Trophoblast cell (in vitro differentiated cells and primary cell): ENCODE data around the gene JAZF1.

Experiments
- DNase-seq, 2 donors: peaks; one replicate each; pipeline ENCODE4 v3.0.0-alpha.2; 2016
- H2AFZ ChIP-seq: 2 replicates; pipeline ENCODE4 v1.6.1; 2013; ENCODE audit warnings: low read length, moderate library complexity, mild to moderate bottlenecking; ENCODE audit not compliant: insufficient read depth, poor library complexity
- H2AK5ac ChIP-seq: 2 replicates; pipeline ENCODE4 v1.6.1; 2013; ENCODE audit warnings: mild to moderate bottlenecking, low read length
- H2BK120ac ChIP-seq: 2 replicates; pipeline ENCODE4 v1.6.1; 2013; ENCODE audit warnings: low read length, mild to moderate bottlenecking, moderate library complexity; ENCODE audit not compliant: insufficient read depth, poor library complexity
- H2BK12ac ChIP-seq: 2 replicates; pipeline ENCODE4 v1.6.1; 2013; ENCODE audit warnings: mild to moderate bottlenecking, low read length, moderate library complexity
- H2BK5ac ChIP-seq: 2 replicates; pipeline ENCODE4 v1.6.1; 2013; ENCODE audit warnings: low read length, low read depth, moderate library complexity, mild to moderate bottlenecking; ENCODE audit not compliant: poor library complexity
- H3K14ac ChIP-seq: 2 replicates; pipeline ENCODE4 v1.6.1; 2013; ENCODE audit warnings: mild to moderate bottlenecking, low read length
- H3K18ac ChIP-seq: 2 replicates; pipeline ENCODE4 v1.6.1; 2013; ENCODE audit warnings: mild to moderate bottlenecking, low read length
- H3K23ac ChIP-seq: 2 replicates; pipeline ENCODE4 v1.6.1; 2013; ENCODE audit warnings: low read length
- H3K27ac ChIP-seq: 2 replicates; pipeline ENCODE4 v1.5.1; 2013; ENCODE audit warnings: low read depth, mild to moderate bottlenecking, inconsistent platforms, low read length, moderate library complexity
- H3K27me3 ChIP-seq: 2 replicates; pipeline ENCODE4 v1.6.1; 2013; ENCODE audit warnings: inconsistent platforms, mild to moderate bottlenecking, low read length, moderate library complexity; ENCODE audit not compliant: insufficient read depth
- H3K36me3 ChIP-seq, 2 experiments: 1 replicate in 1 of 2; 2 replicates in 1 of 2; pipeline ENCODE4 v1.6.1; 2013; ENCODE audit warnings: low read length in 2 of 2, mild to moderate bottlenecking in 2 of 2, moderate library complexity in 1 of 2; ENCODE audit not compliant: insufficient read depth in 2 of 2, control insufficient read depth in 1 of 2
- H3K4ac ChIP-seq: 2 replicates; pipeline ENCODE4 v1.6.1; 2013; ENCODE audit warnings: low read depth, mild to moderate bottlenecking, low read length, moderate library complexity
- H3K4me1 ChIP-seq, 2 experiments: 1 replicate in 1 of 2; 2 replicates in 1 of 2; pipeline ENCODE4 v1.6.1; 2013; ENCODE audit warnings: low read length in 2 of 2, mild to moderate bottlenecking in 2 of 2, moderate library complexity in 1 of 2; ENCODE audit not compliant: insufficient read depth in 2 of 2, control insufficient read depth in 1 of 2
- H3K4me2 ChIP-seq: 2 replicates; pipeline ENCODE4 v1.6.1; 2013; ENCODE audit warnings: inconsistent platforms, mild to moderate bottlenecking, low read length, moderate library complexity
- H3K4me3 ChIP-seq: 2 replicates; pipeline ENCODE4 v1.5.1; 2013; ENCODE audit warnings: mild to moderate bottlenecking, low read depth, low read length, inconsistent platforms
- H3K79me1 ChIP-seq: one replicate; pipeline ENCODE4 v1.6.1; 2013; ENCODE audit warnings: low read length
- H3K79me2 ChIP-seq: 2 replicates; pipeline ENCODE4 v1.6.1; 2013; ENCODE audit warnings: low read length, mild to moderate bottlenecking; ENCODE audit not compliant: control insufficient read depth, insufficient read depth, poor library complexity
- H3K9ac ChIP-seq: 2 replicates; pipeline ENCODE4 v1.6.1; 2013; ENCODE audit warnings: mild to moderate bottlenecking, low read length
- H3K9me3 ChIP-seq: 2 replicates; pipeline ENCODE4 v1.6.1; 2013; ENCODE audit warnings: low read depth, mild to moderate bottlenecking, control low read depth, inconsistent platforms, low read length; ENCODE audit not compliant: insufficient read depth
- H4K12ac ChIP-seq: 2 replicates; pipeline ENCODE4 v1.6.1; 2013; ENCODE audit warnings: low read depth, mild to moderate bottlenecking, low read length, moderate library complexity
- H4K8ac ChIP-seq: 2 replicates; pipeline ENCODE4 v1.6.1; 2013; ENCODE audit warnings: low read depth, mild to moderate bottlenecking, low read length, moderate library complexity
- H4K91ac ChIP-seq: one replicate; pipeline ENCODE4 v1.6.1; 2013; ENCODE audit warnings: low read depth, mild to moderate bottlenecking, low read length, moderate library complexity
- WGBS: extraction: QIAGEN DNeasy Blood & Tissue Kit; methylation state at CpG from one replicate; pipeline ENCODE4 v1.1.7; 2013; ENCODE audit warnings: missing lambda C conversion rate; ENCODE audit not compliant: insufficient read length, insufficient coverage; ENCODE audit errors: extremely low coverage; 5-methylcytosine and 5-hydroxymethylcytosine counted together

JAZF1 gene

GRCh38 chr7:27906385-27907091, 274.1 kb downstream of the JAZF1 start:
- Histone ChIP-seq H3K9ac (no peak overlapping the region), H4K91ac (no peak overlapping the region), H3K9me3 (no peaks in the 10 kb centered on the region), H3K4ac (no peak overlapping the region), H2AFZ (no peak overlapping the region), H3K14ac (no peak overlapping the region), H3K79me2 (no peaks in the 10 kb centered on the region), H3K27ac (no peak overlapping the region), H3K4me2 (no peak overlapping the region), H3K4me1 (peaks cover 2 to 3% of the 10 kb centered on the region in 2 experiments), H3K18ac (no peak overlapping the region), H2BK5ac (no peak overlapping the region), H2AK5ac (no peak overlapping the region), H3K79me1 (no peaks in the 10 kb centered on the region), H2BK120ac (no peak overlapping the region), H3K27me3 (no peaks in the 10 kb centered on the region), H3K4me3 (no peak overlapping the region), H4K12ac (no peak overlapping the region), H3K23ac (no peak overlapping the region), H4K8ac (no peak overlapping the region), H2BK12ac (no peak overlapping the region), H3K36me3 (no peaks in the 10 kb centered on the region)
- DNase-seq = no peak
- no CpG with 5 or more reads among the region's 4 CpGs for WGBS

GRCh38 chr7:27905951-27906350, 274.6 kb downstream of the JAZF1 start:
- H3K79me2 ChIP-seq = no peaks in the 10 kb centered on the region
- no peaks in the 10 kb centered on the region for H3K36me3 ChIP-seq
- no peak overlapping the region for H2BK12ac ChIP-seq
- H2AK5ac ChIP-seq = no peak overlapping the region
- H2AFZ ChIP-seq = no peak overlapping the region
- H3K9me3 ChIP-seq = no peaks in the 10 kb centered on the region
- no peak overlapping the region for H3K18ac ChIP-seq
- peak overlapping the region; percentile 12 for H4K12ac ChIP-seq
- no peak overlapping the region for H3K23ac ChIP-seq
- no peak overlapping the region for H3K4me3 ChIP-seq
- peaks cover 2 to 3% of the 10 kb centered on the region in 2 experiments for H3K4me1 ChIP-seq
- no peak overlapping the region for H3K27ac ChIP-seq
- H3K27me3 ChIP-seq = no peaks in the 10 kb centered on the region
- DNase-seq = no peak
- H2BK120ac ChIP-seq = no peak overlapping the region
- H3K79me1 ChIP-seq = no peaks in the 10 kb centered on the region
- H3K4me2 ChIP-seq = no peak overlapping the region
- H2BK5ac ChIP-seq = no peak overlapping the region
- no peak overlapping the region for H4K91ac ChIP-seq
- WGBS = no CpG with 5 or more reads among the region's 4 CpGs
- H3K9ac ChIP-seq = no peak overlapping the region
- no peak overlapping the region for H3K4ac ChIP-seq
- no peak overlapping the region for H3K14ac ChIP-seq
- no peak overlapping the region for H4K8ac ChIP-seq

- DNase-seq = peak in 1 of 2 donors; percentile 20
- H3K18ac ChIP-seq = no peak overlapping the region
- no peak overlapping the region for H2AK5ac ChIP-seq
- no peak overlapping the region for H3K14ac ChIP-seq
- H3K9ac ChIP-seq = no peak overlapping the region
- H3K36me3 ChIP-seq = no peaks in the 10 kb centered on the region
- no peak overlapping the region for H2BK12ac ChIP-seq
- H3K9me3 ChIP-seq = no peaks in the 10 kb centered on the region
- no peak overlapping the region for H2BK120ac ChIP-seq
- H3K4ac ChIP-seq = no peak overlapping the region
- H4K91ac ChIP-seq = no peak overlapping the region
- no peaks in the 10 kb centered on the region for H3K79me2 ChIP-seq
- H3K79me1 ChIP-seq = no peaks in the 10 kb centered on the region
- no peak overlapping the region for H3K4me3 ChIP-seq
- WGBS = no CpG with 5 or more reads among the region's 5 CpGs
- H2AFZ ChIP-seq = no peak overlapping the region
- no peak overlapping the region for H2BK5ac ChIP-seq
- peaks cover 2 to 6% of the 10 kb centered on the region in 2 experiments for H3K4me1 ChIP-seq
- no peak overlapping the region for H3K23ac ChIP-seq
- H3K4me2 ChIP-seq = no peak overlapping the region
- H4K8ac ChIP-seq = no peak overlapping the region
- H3K27ac ChIP-seq = no peak overlapping the region
- no peaks in the 10 kb centered on the region for H3K27me3 ChIP-seq
- H4K12ac ChIP-seq = no peak overlapping the region
Observed at GRCh38 chr7:27901028-27901760, 279.4 kb downstream of the JAZF1 start.

GRCh38 chr7:27900006-27900405, 280.6 kb downstream of the JAZF1 start:
- no peaks in the 10 kb centered on the region for H3K79me1 ChIP-seq
- no peak overlapping the region for H4K8ac ChIP-seq
- H3K27me3 ChIP-seq = no peaks in the 10 kb centered on the region
- H3K18ac ChIP-seq = no peak overlapping the region
- H3K9me3 ChIP-seq = no peaks in the 10 kb centered on the region
- no peak overlapping the region for H4K12ac ChIP-seq
- no peak overlapping the region for H2BK12ac ChIP-seq
- no peak overlapping the region for H2BK120ac ChIP-seq
- H3K23ac ChIP-seq = no peak overlapping the region
- H3K4me1 ChIP-seq = peaks cover 0 to 3% of the 10 kb centered on the region in 2 experiments
- WGBS = no CpG with 5 or more reads among the region's 6 CpGs
- H2AK5ac ChIP-seq = no peak overlapping the region
- no peak overlapping the region for H3K4ac ChIP-seq
- H3K9ac ChIP-seq = no peak overlapping the region
- no peaks in the 10 kb centered on the region for H3K79me2 ChIP-seq
- DNase-seq = no peak
- H3K4me3 ChIP-seq = no peak overlapping the region
- H4K91ac ChIP-seq = no peak overlapping the region
- H3K36me3 ChIP-seq = no peaks in the 10 kb centered on the region
- no peak overlapping the region for H3K27ac ChIP-seq
- no peak overlapping the region for H2BK5ac ChIP-seq
- no peak overlapping the region for H2AFZ ChIP-seq
- H3K4me2 ChIP-seq = no peak overlapping the region
- H3K14ac ChIP-seq = no peak overlapping the region
